IMR-90 (cell line): Measurements from ENCODE around the gene NKAIN2. TPM values are rescaled to one million over a fixed set of nuclear protein-coding genes. Genes with fewer than 3 reads are reported as not detected.

Experiments used
- ATAC-seq: fragments of 200-7000 bp; cut with Tn5 transposase; 2 replicates; pipeline ENCODE4 v1.9.1; 2020; ENCODE audit warnings: low read depth, mild to moderate bottlenecking, moderate library complexity
- BruUV-seq: library from RNA; stranded (reverse); fragments of 400-500 nt; replicated peaks from 2 replicates; lab custom pipeline; 2021; lab: Mats Ljungman, UMichigan
- CTCF ChIA-PET: fragments of 300-600 bp; formaldehyde crosslinking; extraction: SDS; loops from one replicate; lab custom pipeline; 2021; ENCODE audit warnings: antibody characterized with exemption; lab: Yijun Ruan, JAX
- POLR2A ChIA-PET: fragments of 300-600 bp; sonication (Branson Sonifier 250); formaldehyde crosslinking; loops from one replicate; lab custom pipeline; 2022; ENCODE audit warnings: antibody characterized with exemption; ENCODE audit not compliant: unreplicated experiment; lab: Charles Lee
- DNase-seq: peaks from one replicate; pipeline ENCODE4 v3.0.0; 2013
- H2AFZ ChIP-seq: replicated peaks from 2 replicates; pipeline ENCODE3; 2013; ENCODE audit warnings: low read length, mild to moderate bottlenecking; ENCODE audit not compliant: poor library complexity
- H2AK5ac ChIP-seq: 2 replicates; pipeline ENCODE4 v1.6.1; 2013; ENCODE audit warnings: low read depth, low read length, inconsistent platforms
- H2AK9ac ChIP-seq: replicated peaks from 2 replicates; pipeline ENCODE3; 2013; ENCODE audit warnings: mild to moderate bottlenecking, low read depth, low read length, moderate library complexity; ENCODE audit not compliant: poor library complexity
- H2BK120ac ChIP-seq: 2 replicates; pipeline ENCODE4 v1.6.1; 2013; ENCODE audit warnings: low read depth, low read length, inconsistent platforms
- H2BK15ac ChIP-seq: 3 replicates; pipeline ENCODE4 v1.6.1; 2013; ENCODE audit warnings: low read depth, low read length, inconsistent platforms
- H2BK20ac ChIP-seq: 2 replicates; pipeline ENCODE4 v1.6.1; 2013; ENCODE audit warnings: low read depth, mild to moderate bottlenecking, inconsistent platforms, low read length, moderate library complexity
- H2BK5ac ChIP-seq: 2 replicates; pipeline ENCODE4 v1.6.1; 2013; ENCODE audit warnings: mild to moderate bottlenecking, low read depth, low read length, inconsistent platforms; ENCODE audit not compliant: poor library complexity, severe bottlenecking
- H3K14ac ChIP-seq: replicated peaks from 2 replicates; pipeline ENCODE4 v1.6.1; 2013; ENCODE audit warnings: low read depth, low read length, inconsistent platforms
- H3K18ac ChIP-seq: 2 replicates; pipeline ENCODE4 v1.6.1; 2013; ENCODE audit warnings: low read depth, low read length, control low read depth
- H3K23ac ChIP-seq: 2 replicates; pipeline ENCODE4 v1.6.1; 2013; ENCODE audit warnings: low read depth, low read length, inconsistent platforms
- H3K27ac ChIP-seq: 2 replicates; pipeline ENCODE4 v1.5.1; 2013; ENCODE audit warnings: mild to moderate bottlenecking, control low read depth, low read length; ENCODE audit not compliant: insufficient read depth
- H3K27me3 ChIP-seq: 2 replicates; pipeline ENCODE4 v1.6.1; 2013; ENCODE audit warnings: low read length; ENCODE audit not compliant: control insufficient read depth, insufficient read depth
- H3K36me3 ChIP-seq: 2 replicates; pipeline ENCODE4 v1.6.1; 2013; ENCODE audit warnings: low read length, mixed read lengths; ENCODE audit not compliant: control insufficient read depth, insufficient read depth
- H3K4ac ChIP-seq: 2 replicates; pipeline ENCODE4 v1.6.1; 2013; ENCODE audit warnings: low read depth, low read length, inconsistent platforms
- H3K4me1 ChIP-seq: 2 replicates; pipeline ENCODE4 v1.6.1; 2013; ENCODE audit warnings: low read length, mixed read lengths; ENCODE audit not compliant: control insufficient read depth, insufficient read depth
- H3K4me2 ChIP-seq: 2 replicates; pipeline ENCODE4 v1.6.1; 2013; ENCODE audit warnings: low read depth, mild to moderate bottlenecking, control low read depth, low read length, moderate library complexity
- H3K4me3 ChIP-seq: 2 replicates; pipeline ENCODE4 v1.5.1; 2013; ENCODE audit warnings: low read depth, mild to moderate bottlenecking, control low read depth, low read length, moderate library complexity; ENCODE audit not compliant: insufficient read depth
- H3K56ac ChIP-seq: 2 replicates; pipeline ENCODE4 v1.6.1; 2013; ENCODE audit warnings: low read length, inconsistent platforms; ENCODE audit not compliant: insufficient read depth; ENCODE audit errors: extremely low read depth
- H3K79me1 ChIP-seq, 2 experiments: 2 replicates each; pipeline ENCODE4 v1.6.1; 2013; ENCODE audit warnings: low read length in 2 of 2, inconsistent platforms in 1 of 2, low read depth in 1 of 2
- H3K9ac ChIP-seq: 2 replicates; pipeline ENCODE4 v1.6.1; 2013; ENCODE audit warnings: low read depth, low read length, control low read depth
- H3K9me1 ChIP-seq: 2 replicates; pipeline ENCODE4 v1.6.1; 2013; ENCODE audit warnings: low read length, inconsistent platforms; ENCODE audit not compliant: insufficient read depth
- H3K9me3 ChIP-seq: 2 replicates; pipeline ENCODE4 v1.6.1; 2013; ENCODE audit warnings: low read length; ENCODE audit not compliant: control insufficient read depth, insufficient read depth
- H4K20me1 ChIP-seq: 2 replicates; pipeline ENCODE4 v1.6.1; 2013; ENCODE audit warnings: low read length, inconsistent platforms; ENCODE audit not compliant: insufficient read depth
- H4K5ac ChIP-seq: 2 replicates; pipeline ENCODE4 v1.6.1; 2013; ENCODE audit warnings: mild to moderate bottlenecking, low read depth, low read length, control low read depth
- H4K8ac ChIP-seq, 2 experiments: 2 replicates each; pipeline ENCODE4 v1.6.1; 2013; ENCODE audit warnings: low read depth in 2 of 2, low read length in 2 of 2, control low read depth in 1 of 2, inconsistent platforms in 1 of 2
- H4K91ac ChIP-seq: 2 replicates; pipeline ENCODE4 v1.6.1; 2013; ENCODE audit warnings: low read depth, low read length, inconsistent platforms; ENCODE audit not compliant: insufficient read depth
- BHLHE40 ChIP-seq: fragments of 150-350 bp; IDR thresholded peaks from 2 replicates; pipeline ENCODE4 v1.6.1; 2016; ENCODE audit warnings: mild to moderate bottlenecking, low read depth, low read length
- CEBPB ChIP-seq: IDR thresholded peaks from 2 replicates; pipeline ENCODE4 v1.6.1; 2012; ENCODE audit warnings: low read depth, low read length, improper control_type of control experiment
- CHD1 ChIP-seq: IDR thresholded peaks from 2 replicates; pipeline ENCODE4 v1.6.1; 2012; ENCODE audit warnings: low read depth, low read length, improper control_type of control experiment
- FOS ChIP-seq: fragments of 150-350 bp; IDR thresholded peaks from 2 replicates; pipeline ENCODE4 v1.6.1; 2016; ENCODE audit warnings: low read depth, low read length
- MAFK ChIP-seq: IDR thresholded peaks from 2 replicates; pipeline ENCODE4 v1.6.1; 2012; ENCODE audit warnings: low read depth, low read length, improper control_type of control experiment
- MAZ ChIP-seq: IDR thresholded peaks from 2 replicates; pipeline ENCODE4 v1.6.1; 2012; ENCODE audit warnings: low read depth, mild to moderate bottlenecking, low read length, improper control_type of control experiment, moderate library complexity, borderline replicate concordance
- MXI1 ChIP-seq: IDR thresholded peaks from 2 replicates; pipeline ENCODE4 v1.6.1; 2012; ENCODE audit warnings: low read depth, mild to moderate bottlenecking, low read length, moderate library complexity, borderline replicate concordance
- NFE2L2 ChIP-seq: fragments of 150-350 bp; IDR thresholded peaks from 2 replicates; pipeline ENCODE4 v1.6.1; 2016; ENCODE audit warnings: low read depth, mild to moderate bottlenecking, low read length
- POLR2A ChIP-seq: IDR thresholded peaks from 2 replicates; pipeline ENCODE4 v1.6.1; 2012; ENCODE audit warnings: mild to moderate bottlenecking, low read depth, low read length
- RAD21 ChIP-seq: IDR thresholded peaks from 2 replicates; pipeline ENCODE4 v1.6.1; 2012; ENCODE audit warnings: low read length, improper control_type of control experiment
- RCOR1 ChIP-seq: IDR thresholded peaks from 2 replicates; pipeline ENCODE4 v1.6.1; 2012; ENCODE audit warnings: mild to moderate bottlenecking, low read length, improper control_type of control experiment; ENCODE audit not compliant: insufficient replicate concordance
- RFX5 ChIP-seq: IDR thresholded peaks from 2 replicates; pipeline ENCODE4 v1.8.0; 2012; ENCODE audit warnings: low read depth, mild to moderate bottlenecking, low read length, moderate library complexity
- SMC3 ChIP-seq: fragments of 150-350 bp; IDR thresholded peaks from 2 replicates; pipeline ENCODE4 v1.6.1; 2016; ENCODE audit warnings: low read depth, mild to moderate bottlenecking, antibody characterized with exemption, low read length, moderate library complexity
- WGBS, 2 experiments: methylation state at CpG; one replicate each; pipeline versions ENCODE4 v1.1.5 to v1.1.7; 2013; ENCODE audit warnings: missing lambda C conversion rate in 2 of 2; ENCODE audit not compliant: insufficient read length in 1 of 2; ENCODE audit errors: extremely low coverage in 2 of 2; 5-methylcytosine and 5-hydroxymethylcytosine counted together
- dilution Hi-C: fragments of 300-500 bp; cut with HindIII; formaldehyde crosslinking; loops from one replicate; pipeline ENCODE4 v1.14.3; 2018; ENCODE audit warnings: low sequenced_read_pairs; ENCODE audit not compliant: unreplicated experiment
- in situ Hi-C: fragments of 300-500 bp; cut with MboI; formaldehyde crosslinking; loops from 3 replicates; pipeline ENCODE4 v1.14.3; 2019; ENCODE audit warnings: low sequenced_read_pairs, inconsistent platforms, mixed read lengths
- intact Hi-C: fragments of 100-400 bp; cut with micrococcal nuclease; formaldehyde crosslinking; loops from 2 replicates; pipeline ENCODE4 v1.10.0; 2022
- polyA plus RNA-seq, 3 experiments: library from polyadenylated mRNA; depleted of rRNA; stranded (reverse); fragments of >200 nt; gene quantifications; 2 replicates each; pipeline ENCODE4 v1.2.3, GENCODE V29; 2012; ENCODE audit warnings: low replicate concordance in 1 of 3
- total RNA-seq: library from RNA; depleted of rRNA; stranded (reverse); fragments of >200 nt; gene quantifications from 2 replicates; pipeline ENCODE4 v1.2.3, GENCODE V29; 2012
- TF ChIP-seq, protein P1 (sequence below): fragments of 150-350 bp; IDR thresholded peaks from 2 replicates; pipeline ENCODE4 v1.6.1; 2017; ENCODE audit warnings: mild to moderate bottlenecking, antibody characterized with exemption, low read length, low read depth
- TF ChIP-seq, protein P2 (sequence below): conservative IDR thresholded peaks from 2 replicates; pipeline ENCODE4 v1.5.1; 2012; ENCODE audit warnings: mild to moderate bottlenecking, low read depth, low read length, improper control_type of control experiment
- TF ChIP-seq, protein P3 (sequence below): fragments of 150-350 bp; IDR thresholded peaks from 2 replicates; pipeline ENCODE4 v1.6.1; 2016; ENCODE audit warnings: low read depth, mild to moderate bottlenecking, low read length, moderate library complexity, borderline replicate concordance

The NKAIN2 gene
- total and polyA plus RNA-seq, 2 of the 4 experiments (the other 2 are of a cell fraction), result not detected

DNA sequence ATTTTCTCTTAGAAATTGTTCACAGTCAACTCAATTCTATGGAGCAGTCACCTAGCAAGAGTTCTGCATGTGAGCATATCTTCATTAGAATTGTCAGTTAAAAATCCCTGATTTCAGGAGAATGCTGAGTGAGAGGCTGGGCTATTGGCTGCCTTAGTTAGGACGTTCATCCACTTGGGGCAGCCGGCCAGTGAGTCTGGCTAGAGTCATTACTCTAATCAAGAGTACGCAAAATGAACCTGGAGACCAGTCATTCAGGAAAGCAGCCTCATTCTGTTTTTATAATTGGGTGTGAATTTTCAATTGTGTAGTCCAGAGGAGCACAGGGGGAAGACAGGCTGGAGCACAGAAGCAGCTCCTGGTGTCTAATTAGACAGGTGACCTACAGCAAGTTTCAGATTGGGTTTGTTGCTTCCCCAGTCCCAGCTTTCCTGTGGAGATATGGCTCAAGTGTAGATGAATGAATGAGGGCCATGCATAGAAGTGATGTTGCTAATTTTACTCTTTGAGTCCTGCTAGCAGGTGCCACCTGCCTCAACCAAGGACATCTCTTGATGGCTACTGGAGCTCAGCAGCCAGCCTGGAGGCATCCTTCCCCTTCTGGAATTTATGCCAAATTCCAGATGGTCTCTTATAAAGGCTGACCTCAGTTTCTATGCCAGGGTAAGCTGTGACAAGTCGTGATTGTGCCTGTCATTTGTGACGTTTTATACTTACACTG is 265.7 kb downstream of the NKAIN2 start:
- POLR2A ChIA-PET, result no interaction called here
- no peak for ATAC-seq
- in situ Hi-C loops, result no loop called here

More for the DNA sequence above, 265.7 kb downstream of the NKAIN2 start:
- BruUV-seq, result no TSS peak
- Histone ChIP-seq H2AK9ac (no peak overlapping the region), H2AFZ (no peak overlapping the region), H2BK5ac (no peak overlapping the region), H4K8ac (no peak overlapping the region), H3K79me1 (no peaks in the 10 kb centered on the region), H3K9me3 (no peaks in the 10 kb centered on the region), H3K18ac (no peak overlapping the region), H4K91ac (no peak overlapping the region), H2BK20ac (no peak overlapping the region), H3K27me3 (no peaks in the 10 kb centered on the region), H3K14ac (no peak overlapping the region), H3K9me1 (no peaks in the 10 kb centered on the region), H3K36me3 (no peaks in the 10 kb centered on the region), H3K23ac (no peak overlapping the region), H3K4me1 (no peaks in the 10 kb centered on the region), H3K4ac (no peak overlapping the region), H4K20me1 (no peaks in the 10 kb centered on the region), H3K9ac (no peak overlapping the region), H2AK5ac (no peak overlapping the region), H2BK15ac (no peak overlapping the region), H3K56ac (no peak overlapping the region), H3K4me3 (no peak overlapping the region), H4K5ac (no peak overlapping the region), H3K27ac (no peak overlapping the region), H3K4me2 (no peak overlapping the region), H2BK120ac (no peak overlapping the region)
- CTCF ChIA-PET, result no interaction called here
- TF ChIP-seq MAFK, result no peak
- no peak for TF ChIP-seq RFX5
- TF ChIP-seq SMC3, result no peak
- no peak for TF ChIP-seq POLR2A
- TF ChIP-seq, protein P1, sequence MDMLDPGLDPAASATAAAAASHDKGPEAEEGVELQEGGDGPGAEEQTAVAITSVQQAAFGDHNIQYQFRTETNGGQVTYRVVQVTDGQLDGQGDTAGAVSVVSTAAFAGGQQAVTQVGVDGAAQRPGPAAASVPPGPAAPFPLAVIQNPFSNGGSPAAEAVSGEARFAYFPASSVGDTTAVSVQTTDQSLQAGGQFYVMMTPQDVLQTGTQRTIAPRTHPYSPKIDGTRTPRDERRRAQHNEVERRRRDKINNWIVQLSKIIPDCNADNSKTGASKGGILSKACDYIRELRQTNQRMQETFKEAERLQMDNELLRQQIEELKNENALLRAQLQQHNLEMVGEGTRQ, result no peak
- no peak for TF ChIP-seq FOS
- TF ChIP-seq, protein P2, sequence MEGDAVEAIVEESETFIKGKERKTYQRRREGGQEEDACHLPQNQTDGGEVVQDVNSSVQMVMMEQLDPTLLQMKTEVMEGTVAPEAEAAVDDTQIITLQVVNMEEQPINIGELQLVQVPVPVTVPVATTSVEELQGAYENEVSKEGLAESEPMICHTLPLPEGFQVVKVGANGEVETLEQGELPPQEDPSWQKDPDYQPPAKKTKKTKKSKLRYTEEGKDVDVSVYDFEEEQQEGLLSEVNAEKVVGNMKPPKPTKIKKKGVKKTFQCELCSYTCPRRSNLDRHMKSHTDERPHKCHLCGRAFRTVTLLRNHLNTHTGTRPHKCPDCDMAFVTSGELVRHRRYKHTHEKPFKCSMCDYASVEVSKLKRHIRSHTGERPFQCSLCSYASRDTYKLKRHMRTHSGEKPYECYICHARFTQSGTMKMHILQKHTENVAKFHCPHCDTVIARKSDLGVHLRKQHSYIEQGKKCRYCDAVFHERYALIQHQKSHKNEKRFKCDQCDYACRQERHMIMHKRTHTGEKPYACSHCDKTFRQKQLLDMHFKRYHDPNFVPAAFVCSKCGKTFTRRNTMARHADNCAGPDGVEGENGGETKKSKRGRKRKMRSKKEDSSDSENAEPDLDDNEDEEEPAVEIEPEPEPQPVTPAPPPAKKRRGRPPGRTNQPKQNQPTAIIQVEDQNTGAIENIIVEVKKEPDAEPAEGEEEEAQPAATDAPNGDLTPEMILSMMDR, result no peak
- TF ChIP-seq RAD21, result no peak
- TF ChIP-seq MXI1, result no peak
- no peak for TF ChIP-seq RCOR1
- TF ChIP-seq, protein P3, sequence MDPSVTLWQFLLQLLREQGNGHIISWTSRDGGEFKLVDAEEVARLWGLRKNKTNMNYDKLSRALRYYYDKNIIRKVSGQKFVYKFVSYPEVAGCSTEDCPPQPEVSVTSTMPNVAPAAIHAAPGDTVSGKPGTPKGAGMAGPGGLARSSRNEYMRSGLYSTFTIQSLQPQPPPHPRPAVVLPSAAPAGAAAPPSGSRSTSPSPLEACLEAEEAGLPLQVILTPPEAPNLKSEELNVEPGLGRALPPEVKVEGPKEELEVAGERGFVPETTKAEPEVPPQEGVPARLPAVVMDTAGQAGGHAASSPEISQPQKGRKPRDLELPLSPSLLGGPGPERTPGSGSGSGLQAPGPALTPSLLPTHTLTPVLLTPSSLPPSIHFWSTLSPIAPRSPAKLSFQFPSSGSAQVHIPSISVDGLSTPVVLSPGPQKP, result no peak
- TF ChIP-seq NFE2L2, result no peak
- TF ChIP-seq BHLHE40, result no peak
- TF ChIP-seq MAZ, result no peak
- TF ChIP-seq CHD1, result no peak
- no peak for TF ChIP-seq CEBPB
- WGBS, 2 experiments, result no CpG with 5 or more reads among the region's 5 CpGs
- intact Hi-C loops (no loop called here), dilution Hi-C loops (no loop called here)
- DNase-seq, result no peak
